Mesothelial cell of epicardium (in vitro differentiated cells): ENCODE results near the gene ITGA11. TPM values are rescaled to one million over a fixed set of nuclear protein-coding genes. Genes with fewer than 3 reads are reported as not detected.

Experiments
- DNase-seq, 2 experiments: peaks; one replicate each; pipeline ENCODE4 v3.0.0; 2021; ENCODE audit warnings: low spot score in 2 of 2; ENCODE audit not compliant: unreplicated experiment in 2 of 2
- H3K27ac Mint-ChIP-seq: 2 replicates; pipeline ENCODE4 v1.8.0; 2021; ENCODE audit warnings: mixed read lengths
- H3K27me3 Mint-ChIP-seq: 2 replicates; pipeline ENCODE4 v1.8.0; 2021; ENCODE audit warnings: low read depth, mixed read lengths
- H3K36me3 Mint-ChIP-seq: 2 replicates; pipeline ENCODE4 v1.8.0; 2021; ENCODE audit warnings: mixed read lengths
- H3K4me1 Mint-ChIP-seq: 2 replicates; pipeline ENCODE4 v1.8.0; 2021; ENCODE audit warnings: mixed read lengths
- H3K4me3 Mint-ChIP-seq: 2 replicates; pipeline ENCODE4 v1.8.0; 2021; ENCODE audit warnings: mild to moderate bottlenecking, moderate library complexity, mixed read lengths
- H3K9me3 Mint-ChIP-seq: 2 replicates; pipeline ENCODE4 v1.8.0; 2021; ENCODE audit warnings: mixed read lengths
- total RNA-seq: library from RNA; stranded (reverse); gene quantifications from 3 replicates; pipeline ENCODE4 v1.2.1, GENCODE V29; 2021
- TF ChIP-seq, protein P1 (sequence below): fragments of 200-600 bp; sonication (generic); IDR thresholded peaks from one replicate; pipeline ENCODE4 v1.5.0; 2021; ENCODE audit warnings: antibody characterized with exemption; ENCODE audit not compliant: unreplicated experiment

The ITGA11 gene
- total RNA-seq, 1 donor from 2014 or later = 3.5 TPM

- no peaks in the 10 kb centered on the region for H3K9me3 Mint-ChIP-seq
- TF ChIP-seq, protein P1, sequence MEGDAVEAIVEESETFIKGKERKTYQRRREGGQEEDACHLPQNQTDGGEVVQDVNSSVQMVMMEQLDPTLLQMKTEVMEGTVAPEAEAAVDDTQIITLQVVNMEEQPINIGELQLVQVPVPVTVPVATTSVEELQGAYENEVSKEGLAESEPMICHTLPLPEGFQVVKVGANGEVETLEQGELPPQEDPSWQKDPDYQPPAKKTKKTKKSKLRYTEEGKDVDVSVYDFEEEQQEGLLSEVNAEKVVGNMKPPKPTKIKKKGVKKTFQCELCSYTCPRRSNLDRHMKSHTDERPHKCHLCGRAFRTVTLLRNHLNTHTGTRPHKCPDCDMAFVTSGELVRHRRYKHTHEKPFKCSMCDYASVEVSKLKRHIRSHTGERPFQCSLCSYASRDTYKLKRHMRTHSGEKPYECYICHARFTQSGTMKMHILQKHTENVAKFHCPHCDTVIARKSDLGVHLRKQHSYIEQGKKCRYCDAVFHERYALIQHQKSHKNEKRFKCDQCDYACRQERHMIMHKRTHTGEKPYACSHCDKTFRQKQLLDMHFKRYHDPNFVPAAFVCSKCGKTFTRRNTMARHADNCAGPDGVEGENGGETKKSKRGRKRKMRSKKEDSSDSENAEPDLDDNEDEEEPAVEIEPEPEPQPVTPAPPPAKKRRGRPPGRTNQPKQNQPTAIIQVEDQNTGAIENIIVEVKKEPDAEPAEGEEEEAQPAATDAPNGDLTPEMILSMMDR = no peak
- H3K4me1 Mint-ChIP-seq = no peaks in the 10 kb centered on the region
- H3K36me3 Mint-ChIP-seq = no peaks in the 10 kb centered on the region
- H3K4me3 Mint-ChIP-seq = no peak overlapping the region
- DNase-seq = no peak
- H3K27me3 Mint-ChIP-seq = no peaks in the 10 kb centered on the region
- no peak overlapping the region for H3K27ac Mint-ChIP-seq
These were observed 55.4 kb downstream of the ITGA11 start for GRCh38 chr15:68376447-68377060.

GRCh38 chr15:68375716-68376220 is 56.2 kb downstream of the ITGA11 start:
- no peak overlapping the region for H3K4me3 Mint-ChIP-seq
- H3K27me3 Mint-ChIP-seq = no peaks in the 10 kb centered on the region
- DNase-seq = no peak
- no peak overlapping the region for H3K27ac Mint-ChIP-seq
- no peaks in the 10 kb centered on the region for H3K36me3 Mint-ChIP-seq
- no peaks in the 10 kb centered on the region for H3K9me3 Mint-ChIP-seq
- no peaks in the 10 kb centered on the region for H3K4me1 Mint-ChIP-seq
- TF ChIP-seq, protein P1 = no peak

- Mint-ChIP-seq H3K4me3 (no peak overlapping the region), H3K27ac (no peak overlapping the region), H3K9me3 (no peaks in the 10 kb centered on the region), H3K27me3 (no peaks in the 10 kb centered on the region), H3K36me3 (no peaks in the 10 kb centered on the region), H3K4me1 (no peaks in the 10 kb centered on the region)
- TF ChIP-seq, protein P1 = no peak
- peak in 1 of 2 experiments; percentile 30 for DNase-seq
These were observed 56.8 kb downstream of the ITGA11 start for GRCh38 chr15:68375191-68375631.

GRCh38 chr15:68374168-68374745 is 57.7 kb downstream of the ITGA11 start:
- Mint-ChIP-seq H3K9me3 (no peaks in the 10 kb centered on the region), H3K4me3 (no peak overlapping the region), H3K4me1 (no peaks in the 10 kb centered on the region), H3K27me3 (peaks cover 3% of the 10 kb centered on the region), H3K36me3 (no peaks in the 10 kb centered on the region), H3K27ac (no peak overlapping the region)
- TF ChIP-seq, protein P1 = no peak
- peak in 1 of 2 experiments; percentile 25 for DNase-seq

DNA sequence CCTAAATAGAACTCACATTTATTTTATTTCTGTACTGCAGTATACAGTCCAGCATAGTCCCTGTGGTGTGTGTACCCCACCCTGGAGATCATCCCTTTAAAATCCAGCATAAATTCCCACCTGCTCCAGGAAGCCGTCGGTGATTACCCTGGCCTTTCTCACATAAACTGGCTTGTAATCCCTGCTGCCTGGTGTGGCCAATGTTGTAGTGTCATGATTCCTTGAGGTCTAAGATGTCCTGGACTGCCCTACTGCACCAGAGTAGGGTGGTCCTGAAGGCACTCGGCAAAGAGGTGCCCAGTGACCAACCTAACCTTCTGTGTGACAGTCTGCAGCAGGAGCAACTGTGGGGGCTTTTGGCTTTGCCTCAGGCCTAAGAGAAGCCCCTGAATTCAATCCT is 58.9 kb downstream of the ITGA11 start:
- Mint-ChIP-seq H3K27me3 (peaks cover 3% of the 10 kb centered on the region), H3K9me3 (no peaks in the 10 kb centered on the region), H3K4me3 (no peak overlapping the region), H3K4me1 (no peaks in the 10 kb centered on the region), H3K36me3 (no peaks in the 10 kb centered on the region), H3K27ac (no peak overlapping the region)
- TF ChIP-seq, protein P1 = no peak
- no peak for DNase-seq
